H54 (cell line): Measurements from ENCODE around the gene USF1.
"Not testable (repeated sequence)": the region's sequence is repeated elsewhere in the genome, so short reads cannot be mapped to it uniquely, and the experiment has no call there.

ENCODE experiments used
- DNase-seq: peaks from one replicate; pipeline ENCODE4 v3.0.0; 2011; ENCODE audit warnings: low spot score, mixed read lengths; ENCODE audit not compliant: insufficient read length
- FAIRE-seq: peaks from 3 replicates; lab custom pipeline; 2011; peaks lifted over from hg19 to GRCh38; lab: Jason Lieb, UNC
- POLR2A ChIP-seq: IDR thresholded peaks from 2 replicates; pipeline ENCODE4 v1.6.1; 2011; ENCODE audit warnings: low read depth, mild to moderate bottlenecking, low read length

The USF1 gene

GRCh38 chr1:161009602-161010211 lies 36.1 kb downstream of the USF1 start:
- no peak for DNase-seq
- no peak for FAIRE-seq
- no peak for TF ChIP-seq POLR2A

- DNase-seq (no peak), FAIRE-seq (no peak)
- no peak for TF ChIP-seq POLR2A
Measured at GRCh38 chr1:161008869-161009510, 36.8 kb downstream of the USF1 start.

- TF ChIP-seq POLR2A: no peak
- DNase-seq: no peak
- FAIRE-seq: no peak
Measured at GRCh38 chr1:161007369-161007768, 38.4 kb downstream of the USF1 start.

- FAIRE-seq (no peak), DNase-seq (no peak)
- TF ChIP-seq POLR2A: no peak
Measured at GRCh38 chr1:161006563-161006962, 39.2 kb downstream of the USF1 start.

- TF ChIP-seq POLR2A: no peak
- DNase-seq (no peak), FAIRE-seq (no peak)
Measured at GRCh38 chr1:161001525-161001924, 44.3 kb downstream of the USF1 start.

- no peak for TF ChIP-seq POLR2A
- DNase-seq (no peak), FAIRE-seq (no peak)
Measured at GRCh38 chr1:161000736-161001480, 44.9 kb downstream of the USF1 start.

- DNase-seq (no peak), FAIRE-seq (no peak)
- TF ChIP-seq POLR2A: no peak
Measured at GRCh38 chr1:160999376-160999775, 46.4 kb downstream of the USF1 start.

GRCh38 chr1:160997323-160998038 lies 48.3 kb downstream of the USF1 start:
- no peak for TF ChIP-seq POLR2A
- no peak for FAIRE-seq
- no peak for DNase-seq

- DNase-seq (peak; percentile 49), FAIRE-seq (peak; percentile 69)
- TF ChIP-seq POLR2A: no peak
Measured at GRCh38 chr1:160996178-160996577, 49.6 kb downstream of the USF1 start.

GRCh38 chr1:160993544-160994193 lies 52.1 kb downstream of the USF1 start:
- no peak for TF ChIP-seq POLR2A
- FAIRE-seq (no peak), DNase-seq (no peak)

- DNase-seq, FAIRE-seq: not testable (repeated sequence)
Measured at GRCh38 chr1:160992036-160992435, 53.7 kb downstream of the USF1 start.
